Raji (cell line): ENCODE measurements around the gene ZNF628.

ENCODE experiments used
- POLR2A ChIP-seq: IDR thresholded peaks from 2 replicates; pipeline ENCODE4 v1.6.1; 2011; ENCODE audit warnings: low read depth, low read length, control low read depth; ENCODE audit not compliant: insufficient read depth

Gene ZNF628

DNA sequence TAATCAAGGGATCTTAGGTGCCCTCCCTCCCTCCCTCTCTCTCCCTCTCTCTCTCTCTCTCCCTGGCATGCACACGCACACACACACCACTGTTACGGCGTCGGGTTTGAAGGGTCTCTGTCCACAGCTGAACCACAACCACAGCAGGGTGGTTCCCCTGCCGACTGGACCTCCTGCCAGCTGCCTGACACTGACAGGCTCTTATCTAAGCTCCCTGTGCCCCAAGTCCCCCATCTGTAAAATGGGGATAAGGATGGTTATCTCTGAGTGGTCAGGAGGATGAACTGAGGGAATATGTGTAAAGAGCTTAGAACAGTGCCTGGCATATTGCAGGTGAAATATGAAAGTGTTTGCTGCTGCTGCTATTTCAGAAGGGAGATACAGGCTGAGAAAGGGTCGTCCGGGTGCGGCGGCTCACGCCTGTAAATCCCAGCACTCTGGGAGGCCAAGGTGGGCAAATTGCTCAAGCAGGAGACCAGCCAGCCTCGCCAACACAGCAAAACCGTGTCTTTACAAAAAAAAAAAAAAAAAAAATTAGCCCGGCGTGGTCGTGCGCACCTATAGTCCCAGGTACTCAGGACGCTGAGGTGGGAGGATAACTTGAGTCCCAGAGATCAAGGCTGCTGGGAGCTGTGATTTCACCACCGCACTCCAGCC is 32.5 kb upstream of the ZNF628 start:
- no peak for TF ChIP-seq POLR2A

DNA sequence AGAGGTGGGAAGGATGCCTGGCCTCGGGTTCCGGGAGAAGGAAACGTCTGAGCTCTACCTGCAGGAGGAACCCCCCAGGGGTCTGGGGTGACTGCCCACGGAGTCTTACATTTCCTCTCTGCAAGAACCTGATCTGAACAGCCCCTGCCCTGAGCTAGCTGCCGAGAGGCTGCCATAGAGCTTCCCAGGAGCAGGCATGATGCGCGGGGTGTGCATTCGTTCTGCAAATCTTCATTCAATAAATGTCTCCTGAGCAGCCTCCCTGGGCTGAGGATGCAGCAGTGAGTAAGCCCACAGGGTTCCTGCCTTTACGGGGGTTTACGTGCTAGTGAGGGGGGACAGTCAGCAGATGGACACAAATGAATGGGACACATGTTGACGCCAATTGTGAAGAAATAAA is 31.8 kb upstream of the ZNF628 start:
- no peak for TF ChIP-seq POLR2A

DNA sequence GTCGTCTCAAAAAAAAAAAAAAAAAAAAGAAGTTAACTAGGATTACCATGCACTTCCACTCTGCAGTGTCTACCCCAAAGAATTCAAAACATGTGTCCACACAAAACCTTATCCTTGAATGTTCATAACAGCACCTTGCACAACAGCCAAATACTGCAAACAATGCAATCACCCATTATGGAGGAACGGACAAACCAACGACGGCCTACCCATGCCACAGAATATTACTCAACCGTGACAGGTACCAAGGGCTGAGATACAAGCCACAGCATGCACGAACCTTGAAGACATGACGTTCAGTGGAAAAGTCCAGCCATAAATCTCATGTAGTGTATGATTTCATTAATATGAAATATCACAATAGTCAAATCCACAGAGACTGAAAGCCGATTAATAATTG is 30.4 kb upstream of the ZNF628 start:
- no peak for TF ChIP-seq POLR2A

- no peak for TF ChIP-seq POLR2A
Observed at GRCh38 chr19:55447421-55448174, 28.8 kb upstream of the ZNF628 start.

DNA sequence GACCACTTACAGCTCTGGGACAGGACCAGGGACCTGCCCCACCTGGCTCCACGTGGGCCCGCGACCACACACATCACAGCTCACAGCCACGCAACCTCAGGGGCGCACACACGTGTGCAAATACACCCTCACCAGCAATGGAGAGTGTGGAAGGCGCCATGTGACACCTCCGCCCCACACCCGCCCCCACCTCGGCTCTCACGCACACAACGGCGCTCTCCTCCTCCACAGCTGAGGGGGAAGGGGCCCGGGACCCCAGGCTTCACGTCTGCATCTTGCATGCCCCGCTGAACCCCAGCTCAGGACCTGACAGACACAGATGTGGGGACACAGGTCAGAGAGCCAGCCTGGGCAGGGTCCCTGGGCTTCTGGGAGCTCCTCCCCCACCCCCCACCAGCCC is 26.9 kb upstream of the ZNF628 start:
- no peak for TF ChIP-seq POLR2A

DNA sequence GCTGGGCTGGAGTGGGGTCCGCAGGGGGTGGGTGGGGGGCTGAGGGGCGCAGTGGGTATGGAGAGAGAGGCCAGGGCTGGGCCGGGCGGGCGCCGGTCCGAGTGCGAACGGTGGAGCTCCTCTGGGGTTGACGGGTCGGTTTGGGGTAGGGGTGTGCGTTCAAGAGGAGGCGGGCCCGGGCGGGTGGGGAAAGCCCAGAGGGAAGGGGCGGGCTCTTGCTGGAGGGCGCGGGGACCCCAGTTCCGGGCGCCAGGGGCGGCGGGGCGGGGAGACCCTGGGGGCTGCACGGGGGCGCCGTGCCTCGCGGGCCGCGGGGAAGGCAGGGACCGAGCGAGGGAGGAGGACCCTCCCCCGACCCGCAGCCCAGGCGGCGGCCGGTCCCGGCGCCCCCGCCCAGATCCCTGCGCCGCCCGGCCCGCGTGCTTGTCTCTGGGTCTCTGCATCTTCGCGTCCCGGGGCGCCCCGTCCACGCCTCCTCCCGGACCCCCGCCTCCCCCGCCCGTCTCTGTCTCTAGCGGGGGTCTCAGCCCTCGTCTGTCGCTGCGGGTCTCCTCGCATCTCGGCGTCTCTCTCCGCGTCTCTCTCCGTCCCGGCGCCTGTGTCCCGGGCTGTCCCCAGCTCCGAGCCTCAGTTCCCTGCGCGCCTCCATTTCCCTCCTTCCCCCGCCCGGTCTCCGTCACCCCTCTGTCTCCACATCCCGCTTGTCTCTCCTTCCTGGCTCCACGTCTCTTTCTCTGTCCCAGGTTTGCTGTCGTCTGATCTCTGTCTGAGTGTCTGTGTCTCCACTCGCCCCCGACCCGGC is 25.1 kb upstream of the ZNF628 start:
- TF ChIP-seq POLR2A, result no peak

DNA sequence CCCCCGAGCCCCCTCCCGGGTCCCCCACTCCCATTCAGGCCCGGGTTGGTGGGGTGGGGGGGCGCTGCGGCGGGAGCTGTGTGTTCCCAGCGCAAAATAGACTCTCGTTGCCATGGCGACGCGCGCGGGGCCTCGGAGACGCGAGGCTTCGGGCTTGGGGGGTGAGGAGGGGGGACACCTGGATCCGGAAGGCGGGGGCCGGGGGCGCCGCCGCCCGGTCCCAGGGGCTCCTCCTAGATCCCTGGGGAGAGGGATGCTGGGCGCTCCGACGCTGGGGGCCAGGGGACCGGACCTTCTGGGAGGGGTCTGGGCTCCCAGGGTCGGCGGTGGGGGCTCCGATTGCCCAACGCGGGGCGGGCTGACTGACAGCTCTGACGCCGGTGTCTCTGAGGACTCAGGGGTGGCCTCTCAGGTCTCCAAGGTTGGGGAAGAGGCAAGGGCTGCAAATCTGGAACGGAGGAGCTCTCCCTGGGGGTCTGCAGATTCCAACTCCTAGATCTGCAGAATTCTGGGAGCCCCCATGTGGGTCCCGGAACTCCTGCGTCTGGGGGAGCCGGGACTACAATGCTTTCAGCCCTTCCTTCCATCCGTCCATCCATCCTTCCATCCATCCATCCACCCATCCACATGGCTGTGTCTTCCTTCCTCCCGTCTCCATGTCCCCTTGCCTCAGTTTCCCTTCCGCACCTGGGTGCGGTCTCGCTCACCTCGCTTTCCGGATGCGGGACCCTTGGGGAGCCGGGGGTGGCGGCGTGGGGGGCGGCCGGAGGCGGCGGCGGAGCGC is 24.3 kb upstream of the ZNF628 start:
- no peak for TF ChIP-seq POLR2A

- no peak for TF ChIP-seq POLR2A
Observed at GRCh38 chr19:55452749-55453346, 23.6 kb upstream of the ZNF628 start.

DNA sequence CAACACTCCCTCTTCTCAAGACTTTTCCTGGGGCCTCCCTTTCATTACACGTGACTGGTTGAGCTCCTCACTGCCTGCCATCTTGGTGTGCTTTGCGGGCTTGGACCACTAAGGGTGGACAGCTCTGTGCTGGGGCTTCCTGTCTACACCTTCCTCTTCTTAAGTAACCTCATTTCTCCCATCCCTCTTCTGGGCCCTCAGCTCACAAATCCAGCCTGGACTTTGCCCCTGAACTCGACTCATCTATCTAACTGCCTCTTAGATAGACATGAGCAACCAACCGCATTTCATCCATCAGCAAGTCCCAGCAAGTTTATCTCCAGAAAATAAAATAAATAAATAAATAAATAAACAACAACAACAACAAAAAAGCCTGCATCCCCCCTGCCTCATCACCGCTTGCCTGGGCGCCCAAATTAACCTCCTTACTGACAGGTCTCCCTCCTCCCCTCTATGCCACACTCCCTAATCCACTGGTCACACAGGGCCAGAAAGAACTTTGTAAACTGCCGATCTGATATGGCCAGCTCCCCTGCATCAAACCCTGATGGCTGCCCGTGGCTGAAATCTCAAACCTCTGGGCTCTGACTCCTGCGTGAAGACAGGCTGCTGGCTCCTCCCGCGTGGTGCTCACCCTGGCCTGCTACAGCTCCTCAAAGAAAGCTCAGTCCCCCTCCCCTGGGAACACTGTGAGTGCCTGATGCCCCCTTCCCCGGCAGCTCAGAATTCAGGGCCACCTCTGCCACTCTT is 22.7 kb upstream of the ZNF628 start:
- TF ChIP-seq POLR2A, result no peak

- no peak for TF ChIP-seq POLR2A
Observed at GRCh38 chr19:55454787-55455243, 21.6 kb upstream of the ZNF628 start.

- no peak for TF ChIP-seq POLR2A
Observed at GRCh38 chr19:55455576-55456235, 20.7 kb upstream of the ZNF628 start.

- TF ChIP-seq POLR2A, result no peak
Observed at GRCh38 chr19:55456347-55456746, 20.1 kb upstream of the ZNF628 start.

DNA sequence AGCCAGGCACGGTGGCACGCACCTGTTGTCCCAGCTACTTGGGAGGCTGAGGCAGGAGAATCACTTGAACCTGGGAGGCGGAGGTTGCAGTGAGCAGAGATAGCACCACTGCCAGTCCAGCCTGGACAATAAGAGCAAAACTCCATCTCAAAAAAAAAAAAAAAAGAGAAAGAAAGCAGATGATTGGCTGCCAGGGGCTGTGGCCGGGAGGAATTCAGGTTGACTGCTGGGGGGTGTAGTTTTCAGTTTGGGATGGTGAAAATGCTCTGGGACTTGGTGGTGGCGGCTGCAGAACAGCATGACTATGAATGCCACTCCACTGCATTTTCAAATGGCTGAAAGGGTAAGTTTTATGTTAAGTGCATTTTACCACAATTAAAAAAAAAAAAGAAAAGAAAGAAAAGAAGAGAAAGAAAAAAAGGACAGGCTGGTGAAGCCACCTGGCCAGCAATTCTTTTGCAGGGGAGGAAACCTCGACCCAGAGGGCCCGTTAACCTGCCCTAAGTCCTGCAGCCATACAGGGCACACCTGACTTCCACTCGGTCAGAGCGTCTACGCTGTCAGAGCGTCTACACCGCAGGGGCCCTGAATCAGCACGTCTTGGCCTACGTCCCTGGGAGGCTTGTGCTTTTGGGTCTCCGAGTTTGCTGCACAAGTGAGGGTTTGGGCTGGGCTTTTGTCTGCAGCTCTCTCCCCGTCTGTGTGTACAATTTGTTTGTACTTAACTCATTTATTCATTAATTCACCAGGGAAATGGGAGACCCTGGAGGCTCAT is 18.5 kb upstream of the ZNF628 start:
- no peak for TF ChIP-seq POLR2A
